H1 (cell line): ENCODE results near the gene PCNX3.

Source experiments
- BRCA1 ChIP-seq: IDR thresholded peaks from 2 replicates; pipeline ENCODE4 v1.6.1; 2012; ENCODE audit warnings: low read depth, low read length, improper control_type of control experiment
- GABPA ChIP-seq: IDR thresholded peaks from 2 replicates; pipeline ENCODE4 v1.6.1; 2011; ENCODE audit warnings: mild to moderate bottlenecking, low read length, moderate library complexity, borderline replicate concordance; ENCODE audit not compliant: insufficient read depth

DNA sequence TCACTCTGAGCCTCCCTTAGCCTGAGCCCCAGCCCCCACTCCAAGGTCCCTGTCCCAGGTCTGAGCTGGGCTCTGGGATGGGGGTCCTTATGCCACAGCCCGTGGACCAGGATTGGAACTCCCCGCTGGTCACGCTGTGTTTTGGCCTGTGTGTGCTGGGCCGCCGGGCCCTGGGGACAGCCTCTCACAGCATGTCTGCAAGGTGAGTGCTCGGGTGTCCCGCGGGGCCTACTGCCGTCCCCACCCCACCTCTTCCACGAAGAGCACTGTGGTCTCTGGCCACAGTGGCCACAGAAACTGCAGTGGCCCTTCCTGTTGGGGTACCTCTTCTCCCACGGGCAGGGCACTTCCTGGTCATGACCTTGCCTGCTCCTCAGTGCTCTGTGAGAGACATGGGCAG, 18.9 kb downstream of the PCNX3 start:
- TF ChIP-seq BRCA1 (no peak), GABPA (no peak)
